GM12873 (cell line): ENCODE results near the gene MED13L.

Experiments
- CTCF ChIP-seq: IDR thresholded peaks from 2 replicates; pipeline ENCODE4 v1.5.1; 2012; ENCODE audit warnings: low read depth, mild to moderate bottlenecking, moderate library complexity, low read length, control low read depth; ENCODE audit not compliant: insufficient read depth; ENCODE audit errors: missing control alignments

Gene MED13L

DNA sequence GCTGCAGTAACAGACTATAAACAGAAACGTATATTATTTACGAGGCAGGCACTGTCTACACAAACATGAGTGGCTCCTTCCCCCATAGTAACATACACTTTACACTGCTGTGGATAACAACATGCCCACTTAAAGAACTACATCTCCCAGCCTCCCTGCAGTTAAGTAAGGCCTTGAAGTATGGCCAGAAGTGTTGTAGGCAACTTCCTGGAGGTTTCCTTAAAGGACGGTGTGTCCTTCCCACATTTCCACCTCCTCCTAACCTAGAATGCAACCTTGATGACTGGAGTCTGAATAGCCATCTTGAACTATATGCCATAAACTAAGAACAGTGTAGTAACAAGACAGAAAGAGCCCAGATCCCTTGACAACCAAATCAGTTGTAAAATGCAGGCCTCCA is 20.3 kb downstream of the MED13L start:
- no peak for TF ChIP-seq CTCF

- TF ChIP-seq CTCF: no peak
These were observed 27.6 kb downstream of the MED13L start for GRCh38 chr12:116249938-116250337.

- no peak for TF ChIP-seq CTCF
These were observed 28.6 kb downstream of the MED13L start for GRCh38 chr12:116248930-116249329.

DNA sequence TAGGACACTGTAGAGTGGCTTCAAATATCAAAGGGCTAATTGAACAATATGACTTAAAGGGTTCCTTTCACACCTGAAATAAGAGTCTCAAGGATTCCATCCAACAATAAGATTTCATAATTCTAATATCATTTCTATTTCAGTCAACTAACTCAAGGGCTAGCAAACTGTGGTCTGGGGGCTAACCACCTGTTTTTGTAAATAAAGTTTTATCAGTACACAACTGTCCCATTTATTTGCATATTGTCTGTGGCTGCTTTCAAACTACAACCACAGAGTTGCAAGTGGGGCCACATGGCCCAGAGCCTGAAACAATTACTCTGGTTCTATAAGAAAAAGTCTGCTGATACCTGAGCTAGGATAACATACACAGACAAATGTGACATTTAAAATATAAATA is 29.1 kb downstream of the MED13L start:
- TF ChIP-seq CTCF: no peak

GRCh38 chr12:116247377-116247776 is 30.1 kb downstream of the MED13L start:
- no peak for TF ChIP-seq CTCF

GRCh38 chr12:116246490-116247179 is 30.9 kb downstream of the MED13L start:
- no peak for TF ChIP-seq CTCF

DNA sequence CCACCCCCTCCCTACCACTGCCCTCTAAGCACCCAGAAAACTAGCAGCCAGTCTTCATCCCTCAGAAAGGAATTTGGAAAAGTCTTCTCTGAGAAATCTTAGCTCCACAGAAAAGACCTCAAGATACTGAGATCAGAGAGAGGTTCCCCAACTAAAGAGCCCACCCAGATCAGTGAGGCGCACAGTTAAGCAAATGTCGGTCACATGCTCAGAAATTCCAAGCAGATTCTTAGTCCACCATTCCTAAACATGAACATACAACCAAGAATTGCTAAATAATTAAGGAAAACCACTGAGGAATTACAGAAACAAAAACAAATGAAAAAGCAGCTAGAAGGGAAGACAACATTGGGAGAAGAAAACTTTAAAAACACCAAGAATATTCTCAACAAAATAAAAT is 32.3 kb downstream of the MED13L start:
- no peak for TF ChIP-seq CTCF
